WTC11 (cell line): ENCODE results near the gene CST2. TPM values are rescaled to one million over a fixed set of nuclear protein-coding genes. Genes with fewer than 3 reads are reported as not detected.

Experiments
- ATAC-seq: fragments of 200-7000 bp; cut with Tn5 transposase; 2 replicates; pipeline ENCODE4 v1.10.0; 2021; ENCODE audit warnings: mild to moderate bottlenecking, moderate library complexity
- CTCF ChIA-PET: fragments of 300-600 bp; sonication (Branson Sonifier 250); formaldehyde crosslinking; loops from one replicate; lab custom pipeline; 2021; ENCODE audit warnings: antibody characterized with exemption; lab: Charles Lee
- POLR2A ChIA-PET: fragments of 350-600 bp; sonication (Branson Sonifier 250); formaldehyde crosslinking; loops from one replicate; lab custom pipeline; 2021; ENCODE audit warnings: antibody characterized with exemption; lab: Charles Lee
- DNase-seq: peaks from one replicate; pipeline ENCODE4 v3.0.0; 2021; ENCODE audit warnings: low spot score
- H3K27ac Mint-ChIP-seq: 2 replicates; pipeline ENCODE4 v1.8.0; 2021; ENCODE audit warnings: mixed read lengths
- H3K27me3 Mint-ChIP-seq: 2 replicates; pipeline ENCODE4 v1.8.0; 2021; ENCODE audit warnings: low read depth, mild to moderate bottlenecking, moderate library complexity, mixed read lengths
- H3K36me3 Mint-ChIP-seq: 2 replicates; pipeline ENCODE4 v1.8.0; 2021; ENCODE audit warnings: mixed read lengths
- H3K4me1 Mint-ChIP-seq: 2 replicates; pipeline ENCODE4 v1.8.0; 2022; ENCODE audit warnings: mixed read lengths
- H3K4me3 Mint-ChIP-seq: 2 replicates; pipeline ENCODE4 v1.8.0; 2021; ENCODE audit warnings: mild to moderate bottlenecking, moderate library complexity, mixed read lengths
- H3K9me3 Mint-ChIP-seq: 2 replicates; pipeline ENCODE4 v1.8.0; 2021; ENCODE audit warnings: mixed read lengths
- ATF2 ChIP-seq: sonication (generic); formaldehyde crosslinking; IDR thresholded peaks from 2 replicates; pipeline ENCODE4 v1.8.1; 2022; ENCODE audit warnings: low read depth, missing genetic modification reagents, borderline replicate concordance
- CBFB ChIP-seq: sonication (generic); formaldehyde crosslinking; IDR thresholded peaks from 2 replicates; pipeline ENCODE4 v1.8.1; 2022; ENCODE audit warnings: mild to moderate bottlenecking, low read depth, missing genetic modification reagents
- CDX4 ChIP-seq: fragments of 250-450 bp; sonication (Bioruptor Pico); IDR thresholded peaks from 2 replicates; pipeline ENCODE4 v1.9.0; 2021; ENCODE audit warnings: moderate library complexity, mild to moderate bottlenecking, inconsistent platforms, borderline replicate concordance
- E2F4 ChIP-seq: sonication (generic); formaldehyde crosslinking; IDR thresholded peaks from 2 replicates; pipeline ENCODE4 v1.8.1; 2022; ENCODE audit warnings: low read depth, mild to moderate bottlenecking, moderate library complexity, missing genetic modification reagents, borderline replicate concordance
- FOXP4 ChIP-seq: sonication (generic); formaldehyde crosslinking; IDR thresholded peaks from 2 replicates; pipeline ENCODE4 v1.8.0; 2022; ENCODE audit warnings: mild to moderate bottlenecking, missing genetic modification reagents
- GABPB1 ChIP-seq: sonication (generic); formaldehyde crosslinking; IDR thresholded peaks from 2 replicates; pipeline ENCODE4 v1.8.1; 2023; ENCODE audit warnings: mild to moderate bottlenecking, missing genetic modification reagents
- GRHL2 ChIP-seq: fragments of 250-450 bp; sonication (Bioruptor Pico); IDR thresholded peaks from 2 replicates; pipeline ENCODE4 v1.8.0; 2022; ENCODE audit warnings: mild to moderate bottlenecking, moderate library complexity; ENCODE audit not compliant: insufficient replicate concordance, severe bottlenecking
- GTF2I ChIP-seq: fragments of 250-450 bp; sonication (Bioruptor Pico); conservative IDR thresholded peaks from 2 replicates; pipeline ENCODE4 v1.4.0; 2021; ENCODE audit warnings: mild to moderate bottlenecking
- IRF2 ChIP-seq: sonication (generic); formaldehyde crosslinking; IDR thresholded peaks from 2 replicates; pipeline ENCODE4 v1.8.0; 2022; ENCODE audit warnings: low read depth, missing genetic modification reagents, borderline replicate concordance
- MYBL2 ChIP-seq: sonication (generic); formaldehyde crosslinking; IDR thresholded peaks from 2 replicates; pipeline ENCODE4 v1.8.1; 2023; ENCODE audit warnings: mild to moderate bottlenecking, moderate library complexity, missing genetic modification reagents
- NFATC4 ChIP-seq: fragments of 250-450 bp; sonication (Bioruptor Pico); IDR thresholded peaks from 2 replicates; pipeline ENCODE4 v1.9.0; 2021; ENCODE audit warnings: mild to moderate bottlenecking
- NR3C1 ChIP-seq: sonication (generic); formaldehyde crosslinking; conservative IDR thresholded peaks from 2 replicates; pipeline ENCODE4 v1.8.1; 2023; ENCODE audit warnings: low read depth, mild to moderate bottlenecking, missing genetic modification reagents
- OVOL2 ChIP-seq: fragments of 250-450 bp; sonication (Bioruptor Pico); IDR thresholded peaks from 2 replicates; pipeline ENCODE4 v1.9.0; 2021; ENCODE audit warnings: mild to moderate bottlenecking, borderline replicate concordance
- SMAD3 ChIP-seq: sonication (generic); formaldehyde crosslinking; IDR thresholded peaks from 2 replicates; pipeline ENCODE4 v1.8.0; 2022; ENCODE audit warnings: missing genetic modification reagents, mild to moderate bottlenecking, borderline replicate concordance
- SMAD4 ChIP-seq: sonication (generic); formaldehyde crosslinking; IDR thresholded peaks from 2 replicates; pipeline ENCODE4 v1.8.0; 2022; ENCODE audit warnings: mild to moderate bottlenecking, missing genetic modification reagents
- ZNF121 ChIP-seq: sonication (generic); formaldehyde crosslinking; IDR thresholded peaks from 2 replicates; pipeline ENCODE4 v1.8.0; 2023; ENCODE audit warnings: missing genetic modification reagents
- ZNF416 ChIP-seq: fragments of 250-450 bp; sonication (Bioruptor Pico); IDR thresholded peaks from 2 replicates; pipeline ENCODE4 v1.9.0; 2021; ENCODE audit warnings: mild to moderate bottlenecking, inconsistent platforms
- ZNF423 ChIP-seq: fragments of 250-450 bp; sonication (Bioruptor Pico); IDR thresholded peaks from 2 replicates; pipeline ENCODE4 v2.1.2; 2022; ENCODE audit warnings: mild to moderate bottlenecking, moderate library complexity
- ZNF425 ChIP-seq: fragments of 250-450 bp; sonication (Bioruptor Pico); conservative IDR thresholded peaks from 2 replicates; pipeline ENCODE4 v1.9.0; 2021; ENCODE audit warnings: mild to moderate bottlenecking
- ZNF512 ChIP-seq: sonication (generic); formaldehyde crosslinking; IDR thresholded peaks from 2 replicates; pipeline ENCODE4 v1.8.1; 2022; ENCODE audit warnings: missing genetic modification reagents, borderline replicate concordance
- ZNF532 ChIP-seq: fragments of 250-450 bp; sonication (Bioruptor Pico); IDR thresholded peaks from 2 replicates; pipeline ENCODE4 v1.9.0; 2021; ENCODE audit warnings: mild to moderate bottlenecking, borderline replicate concordance
- ZNF671 ChIP-seq: fragments of 250-450 bp; sonication (Bioruptor Pico); IDR thresholded peaks from 2 replicates; pipeline ENCODE4 v1.8.0; 2021; ENCODE audit warnings: mild to moderate bottlenecking
- total RNA-seq: library from RNA; stranded (reverse); gene quantifications from 3 replicates; pipeline ENCODE4 v1.2.3, GENCODE V29; 2021

The CST2 gene
- total RNA-seq, 1 experiment from 2014 or later = not detected

- TF ChIP-seq CBFB (CRISPR knock-in tag) = no peak
- TF ChIP-seq ZNF423 (CRISPR knock-in tag) = no peak
- TF ChIP-seq E2F4 (CRISPR knock-in tag) = no peak
- no peak for TF ChIP-seq IRF2 (CRISPR knock-in tag)
These were observed 41.8 kb upstream of the CST2 start (continued) for GRCh38 chr20:23868321-23868720.

- Mint-ChIP-seq H3K36me3 (peaks cover 5% of the 10 kb centered on the region; the same call in 1 of the 2 replicates), H3K4me3 (no peak overlapping the region), H3K27ac (0 out of 2 replicates have a peak overlapping the region, but pooled peaks have one; percentile 25), H3K9me3 (peaks cover 12% of the 10 kb centered on the region), H3K27me3 (peaks cover 4% of the 10 kb centered on the region), H3K4me1 (peaks cover 59% of the 10 kb centered on the region)
- DNase-seq (peak; percentile 34), ATAC-seq (peak; percentile 81)
- ChIA-PET POLR2A (no interaction called here), CTCF (no interaction called here)
- no peak for TF ChIP-seq NFATC4 (CRISPR knock-in tag)
- TF ChIP-seq ZNF121 = no peak
- TF ChIP-seq FOXP4 (CRISPR knock-in tag) = peak; percentile 58; the same call in 1 of the 2 replicates
- TF ChIP-seq SMAD3 (CRISPR knock-in tag) = no peak
- no peak for TF ChIP-seq ATF2 (CRISPR knock-in tag)
- no peak for TF ChIP-seq ZNF425 (CRISPR knock-in tag)
- no peak for TF ChIP-seq MYBL2 (CRISPR knock-in tag)
- TF ChIP-seq SMAD4 = no peak
- no peak for TF ChIP-seq CDX4 (CRISPR knock-in tag)
- no peak for TF ChIP-seq ZNF416
- no peak for TF ChIP-seq ZNF671 (CRISPR knock-in tag)
- no peak for TF ChIP-seq OVOL2 (CRISPR knock-in tag)
- no peak for TF ChIP-seq GABPB1
- TF ChIP-seq ZNF512 = no peak
- TF ChIP-seq GRHL2 (CRISPR knock-in tag) = no peak
- no peak for TF ChIP-seq ZNF532 (CRISPR knock-in tag)
- no peak for TF ChIP-seq GTF2I (CRISPR knock-in tag)
- no peak for TF ChIP-seq NR3C1 (CRISPR knock-in tag)
These were observed 40.7 kb upstream of the CST2 start for GRCh38 chr20:23867152-23867776.
